ENCODE results near the gene OSTC.

The OSTC gene

DNA sequence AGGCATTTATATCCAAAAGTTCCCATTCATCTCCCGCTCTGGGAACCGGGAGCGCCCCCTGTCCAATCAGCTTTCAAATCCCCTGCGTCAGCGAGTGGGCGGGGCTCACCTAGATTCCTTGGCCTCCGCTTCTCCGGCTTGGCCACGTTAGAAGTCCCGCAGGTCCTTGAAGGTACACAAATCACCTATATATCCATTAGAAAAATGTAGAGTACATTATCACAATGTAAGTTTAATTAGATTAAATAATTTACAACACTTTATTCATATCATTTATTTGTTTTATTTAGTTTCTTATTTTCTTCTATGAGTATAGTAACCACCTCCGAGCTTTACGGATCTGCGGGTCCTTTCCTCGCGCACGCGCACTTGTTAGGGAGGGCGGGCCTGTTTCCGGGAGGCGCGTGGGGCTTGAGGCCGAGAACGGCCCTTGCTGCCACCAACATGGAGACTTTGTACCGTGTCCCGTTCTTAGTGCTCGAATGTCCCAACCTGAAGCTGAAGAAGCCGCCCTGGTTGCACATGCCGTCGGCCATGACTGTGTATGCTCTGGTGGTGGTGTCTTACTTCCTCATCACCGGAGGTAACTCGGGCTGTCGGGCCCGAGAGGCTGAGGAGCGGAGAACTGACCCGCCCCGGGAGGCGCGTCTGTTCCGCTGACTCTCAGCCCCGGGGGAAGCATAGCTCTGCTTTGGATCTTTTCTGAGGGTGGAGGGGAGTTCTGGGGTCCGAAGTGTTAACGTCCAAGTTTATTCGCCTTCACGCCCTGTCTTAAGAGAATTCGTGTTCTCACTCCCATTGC is at the start of gene OSTC:
Gene OSTC, plus strand, starts transcription at position 388 of the 802 bp plus-strand sequence. Its CDS starts 57 bp downstream, at position 445.
- Histone ChIP-seq H3K4me2 (ENCODE audit: low read depth, low read length, poor library complexity, severe bottlenecking) (peak within 1 kb of the TSS; percentile 87), H3K79me2 (ENCODE audit: insufficient read depth, low read length) (peaks cover 45% of the 10 kb centered on the region), H3K9me3 (ENCODE audit: insufficient read depth, low read depth, low read length) (no peaks in the 10 kb centered on the region)

DNA sequence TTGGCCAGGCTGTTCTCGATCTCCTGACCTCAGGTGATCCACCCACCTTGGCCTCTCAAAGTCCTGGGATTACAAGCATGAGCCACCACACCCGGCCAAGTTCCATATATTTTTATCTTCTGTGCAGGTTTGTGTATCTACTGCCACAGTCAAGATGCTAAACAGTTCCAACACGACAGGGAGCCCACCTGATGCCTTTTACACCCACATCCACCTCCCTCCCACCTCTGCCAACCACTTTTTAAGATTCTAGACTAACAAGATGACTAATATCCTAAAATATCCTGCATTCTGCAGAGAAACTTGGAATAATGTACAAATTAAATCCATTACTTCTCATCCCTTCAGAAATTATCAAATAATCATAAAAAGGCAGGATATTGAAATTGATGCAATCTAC is 49.3 kb upstream of the OSTC start:
- Histone ChIP-seq H3K4me1 (ENCODE audit: insufficient read depth, low read length, poor library complexity, severe bottlenecking) (peaks cover 14% of the 10 kb centered on the region), H3K4me2 (ENCODE audit: low read depth, low read length, poor library complexity, severe bottlenecking) (no peak overlapping the region), H3F3A (ENCODE audit: low read depth) (no peaks in the 10 kb centered on the region; the same call in 1 of the 2 replicates), H2AFZ (ENCODE audit: low read length) (no peak overlapping the region), H3K36me3 (ENCODE audit: insufficient read depth, low read length) (no peaks in the 10 kb centered on the region), H3K4me3 (ENCODE audit: low read length, poor library complexity, severe bottlenecking) (no peak overlapping the region), H3K9ac (ENCODE audit: low read depth, low read length, poor library complexity, severe bottlenecking) (no peak overlapping the region), H3K9me3 (ENCODE audit: insufficient read depth, low read depth, low read length) (no peaks in the 10 kb centered on the region), H3K27me3 (ENCODE audit: insufficient read depth, low read length, poor library complexity, severe bottlenecking) (no peaks in the 10 kb centered on the region), H3K79me2 (ENCODE audit: insufficient read depth, low read length) (no peaks in the 10 kb centered on the region), H3K9me2 (replicated peaks; ENCODE audit: low read depth, low read length) (no peaks in the 10 kb centered on the region), H4K20me1 (ENCODE audit: insufficient read depth, low read length, poor library complexity, severe bottlenecking) (no peaks in the 10 kb centered on the region)
- TF ChIP-seq, protein P1, sequence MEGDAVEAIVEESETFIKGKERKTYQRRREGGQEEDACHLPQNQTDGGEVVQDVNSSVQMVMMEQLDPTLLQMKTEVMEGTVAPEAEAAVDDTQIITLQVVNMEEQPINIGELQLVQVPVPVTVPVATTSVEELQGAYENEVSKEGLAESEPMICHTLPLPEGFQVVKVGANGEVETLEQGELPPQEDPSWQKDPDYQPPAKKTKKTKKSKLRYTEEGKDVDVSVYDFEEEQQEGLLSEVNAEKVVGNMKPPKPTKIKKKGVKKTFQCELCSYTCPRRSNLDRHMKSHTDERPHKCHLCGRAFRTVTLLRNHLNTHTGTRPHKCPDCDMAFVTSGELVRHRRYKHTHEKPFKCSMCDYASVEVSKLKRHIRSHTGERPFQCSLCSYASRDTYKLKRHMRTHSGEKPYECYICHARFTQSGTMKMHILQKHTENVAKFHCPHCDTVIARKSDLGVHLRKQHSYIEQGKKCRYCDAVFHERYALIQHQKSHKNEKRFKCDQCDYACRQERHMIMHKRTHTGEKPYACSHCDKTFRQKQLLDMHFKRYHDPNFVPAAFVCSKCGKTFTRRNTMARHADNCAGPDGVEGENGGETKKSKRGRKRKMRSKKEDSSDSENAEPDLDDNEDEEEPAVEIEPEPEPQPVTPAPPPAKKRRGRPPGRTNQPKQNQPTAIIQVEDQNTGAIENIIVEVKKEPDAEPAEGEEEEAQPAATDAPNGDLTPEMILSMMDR (conservative IDR thresholded peaks at IDR 0.05; ENCODE audit: low read length), result no peak
- TF ChIP-seq EZH2phosphoT487 (IDR thresholded peaks at IDR 0.05; ENCODE audit: borderline replicate concordance), result no peak

More for the DNA sequence above, at the start of gene OSTC:
- H3K4me1 ChIP-seq (ENCODE audit: insufficient read depth, low read length, poor library complexity, severe bottlenecking), result peaks cover 27% of the 10 kb centered on the region
- 0 out of 2 replicates have a peak, but pooled peaks cover 4% of the 10 kb centered on the region for H3F3A ChIP-seq (ENCODE audit: low read depth)
- 0 out of 2 replicates have a peak, but pooled peaks cover 1% of the 10 kb centered on the region for H3K36me3 ChIP-seq (ENCODE audit: insufficient read depth, low read length)
- H3K27me3 ChIP-seq (ENCODE audit: insufficient read depth, low read length, poor library complexity, severe bottlenecking), result no peaks in the 10 kb centered on the region
- H4K20me1 ChIP-seq (ENCODE audit: insufficient read depth, low read length, poor library complexity, severe bottlenecking), result peaks cover 22% of the 10 kb centered on the region
- TF ChIP-seq, protein P1 (conservative IDR thresholded peaks at IDR 0.05; ENCODE audit: low read length), result no peak
- TF ChIP-seq EZH2phosphoT487 (IDR thresholded peaks at IDR 0.05; ENCODE audit: borderline replicate concordance), result no peak
- H3K9me2 ChIP-seq (replicated peaks; ENCODE audit: low read depth, low read length), result no peaks in the 10 kb centered on the region
- H2AFZ ChIP-seq (ENCODE audit: low read length), result peak within 1 kb of the TSS; percentile 98
- H3K4me3 ChIP-seq (ENCODE audit: low read length, poor library complexity, severe bottlenecking), result peak within 1 kb of the TSS; percentile 88
- peak within 1 kb of the TSS; percentile 91 for H3K9ac ChIP-seq (ENCODE audit: low read depth, low read length, poor library complexity, severe bottlenecking)

DNA sequence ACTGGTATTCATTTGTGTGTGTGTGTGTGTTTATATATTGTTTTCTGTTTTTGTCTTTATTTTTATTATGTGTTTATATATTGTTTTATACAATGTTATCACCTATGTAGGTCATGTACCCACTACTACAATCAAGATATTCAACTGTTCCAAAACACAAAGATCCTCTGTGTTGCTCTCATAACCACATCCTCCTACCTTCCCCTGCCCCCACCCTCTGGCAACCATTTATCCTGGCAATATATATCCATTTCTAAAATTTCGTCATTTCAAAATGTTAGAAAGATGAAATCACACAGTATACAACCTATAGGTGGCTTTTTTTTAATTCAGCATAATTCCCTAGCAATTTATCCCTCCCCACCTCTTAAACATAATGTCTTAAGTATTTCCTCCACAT is 48.9 kb upstream of the OSTC start:
- Histone ChIP-seq H3K79me2 (ENCODE audit: insufficient read depth, low read length) (no peaks in the 10 kb centered on the region), H3K27me3 (ENCODE audit: insufficient read depth, low read length, poor library complexity, severe bottlenecking) (no peaks in the 10 kb centered on the region), H3K4me1 (ENCODE audit: insufficient read depth, low read length, poor library complexity, severe bottlenecking) (peaks cover 14% of the 10 kb centered on the region), H3F3A (ENCODE audit: low read depth) (no peaks in the 10 kb centered on the region; the same call in 1 of the 2 replicates), H3K9me3 (ENCODE audit: insufficient read depth, low read depth, low read length) (no peaks in the 10 kb centered on the region), H3K4me3 (ENCODE audit: low read length, poor library complexity, severe bottlenecking) (no peak overlapping the region), H3K9me2 (replicated peaks; ENCODE audit: low read depth, low read length) (no peaks in the 10 kb centered on the region), H3K4me2 (ENCODE audit: low read depth, low read length, poor library complexity, severe bottlenecking) (no peak overlapping the region), H2AFZ (ENCODE audit: low read length) (no peak overlapping the region), H3K36me3 (ENCODE audit: insufficient read depth, low read length) (no peaks in the 10 kb centered on the region), H3K9ac (ENCODE audit: low read depth, low read length, poor library complexity, severe bottlenecking) (no peak overlapping the region), H4K20me1 (ENCODE audit: insufficient read depth, low read length, poor library complexity, severe bottlenecking) (no peaks in the 10 kb centered on the region)
- TF ChIP-seq, protein P1 (conservative IDR thresholded peaks at IDR 0.05; ENCODE audit: low read length), result no peak
- TF ChIP-seq EZH2phosphoT487 (IDR thresholded peaks at IDR 0.05; ENCODE audit: borderline replicate concordance), result no peak

Data from Loucy (cell line).